C4-2B (cell line): ENCODE data around the gene HEATR5A.

Experiments used
- ZFX ChIP-seq: fragments of 450-650 bp; IDR thresholded peaks from 2 replicates; pipeline ENCODE4 v1.6.1; 2017
- TF ChIP-seq, protein P1 (sequence below): fragments of 450-650 bp; conservative IDR thresholded peaks from 2 replicates; pipeline ENCODE4 v1.5.1; 2017; ENCODE audit warnings: mild to moderate bottlenecking

DNA sequence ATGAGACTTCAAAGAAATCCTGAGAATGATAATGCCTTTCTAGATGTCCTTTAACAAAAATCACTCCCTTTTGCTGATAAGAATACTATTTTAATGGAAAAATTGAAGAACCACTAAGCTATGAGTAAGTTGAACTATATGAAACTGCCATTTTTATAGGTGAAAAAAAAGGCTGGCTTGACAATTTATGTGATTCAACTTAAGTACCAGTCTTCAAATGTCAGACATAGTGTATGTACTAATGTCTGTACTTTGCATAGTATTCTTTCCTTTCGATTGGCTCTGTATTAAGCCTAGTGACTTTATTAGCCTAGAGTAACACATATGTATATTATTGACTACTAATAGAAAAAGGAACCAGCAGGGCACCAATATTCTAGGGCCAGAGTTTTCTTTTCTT lies 11.9 kb downstream of the HEATR5A start:
- TF ChIP-seq, protein P1, sequence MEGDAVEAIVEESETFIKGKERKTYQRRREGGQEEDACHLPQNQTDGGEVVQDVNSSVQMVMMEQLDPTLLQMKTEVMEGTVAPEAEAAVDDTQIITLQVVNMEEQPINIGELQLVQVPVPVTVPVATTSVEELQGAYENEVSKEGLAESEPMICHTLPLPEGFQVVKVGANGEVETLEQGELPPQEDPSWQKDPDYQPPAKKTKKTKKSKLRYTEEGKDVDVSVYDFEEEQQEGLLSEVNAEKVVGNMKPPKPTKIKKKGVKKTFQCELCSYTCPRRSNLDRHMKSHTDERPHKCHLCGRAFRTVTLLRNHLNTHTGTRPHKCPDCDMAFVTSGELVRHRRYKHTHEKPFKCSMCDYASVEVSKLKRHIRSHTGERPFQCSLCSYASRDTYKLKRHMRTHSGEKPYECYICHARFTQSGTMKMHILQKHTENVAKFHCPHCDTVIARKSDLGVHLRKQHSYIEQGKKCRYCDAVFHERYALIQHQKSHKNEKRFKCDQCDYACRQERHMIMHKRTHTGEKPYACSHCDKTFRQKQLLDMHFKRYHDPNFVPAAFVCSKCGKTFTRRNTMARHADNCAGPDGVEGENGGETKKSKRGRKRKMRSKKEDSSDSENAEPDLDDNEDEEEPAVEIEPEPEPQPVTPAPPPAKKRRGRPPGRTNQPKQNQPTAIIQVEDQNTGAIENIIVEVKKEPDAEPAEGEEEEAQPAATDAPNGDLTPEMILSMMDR: no peak
- no peak for TF ChIP-seq ZFX
